NCI-H2196 (cell line): ENCODE measurements around the gene OAS1.

Source experiments
- DNase-seq: peaks from one replicate; lab custom pipeline; 2025; ENCODE audit not compliant: unreplicated experiment; lab: John Stamatoyannopoulos, UW

OAS1 gene

GRCh38 chr12:112964067-112964670, 57.4 kb downstream of the OAS1 start:
- no peak for DNase-seq

DNA sequence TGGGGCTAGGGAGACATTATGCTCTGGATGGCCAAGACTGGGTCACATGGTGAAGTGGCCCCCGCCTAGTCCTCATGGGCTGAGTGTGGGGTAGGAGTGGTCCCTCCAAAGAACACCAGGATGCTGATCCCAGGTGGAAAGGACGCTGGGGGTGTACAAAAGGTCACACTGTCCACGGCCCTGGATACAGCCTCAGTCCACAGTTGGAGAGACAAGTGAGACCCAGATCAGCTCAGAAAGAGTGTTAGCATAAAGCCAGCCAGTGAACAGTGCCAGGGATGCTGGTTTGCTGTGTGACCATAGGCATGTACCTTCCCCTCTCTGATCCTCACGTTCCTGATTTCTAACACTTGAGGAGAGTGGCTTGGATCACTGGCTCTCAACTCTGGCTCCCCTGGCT, 58.2 kb downstream of the OAS1 start:
- DNase-seq: no peak

DNA sequence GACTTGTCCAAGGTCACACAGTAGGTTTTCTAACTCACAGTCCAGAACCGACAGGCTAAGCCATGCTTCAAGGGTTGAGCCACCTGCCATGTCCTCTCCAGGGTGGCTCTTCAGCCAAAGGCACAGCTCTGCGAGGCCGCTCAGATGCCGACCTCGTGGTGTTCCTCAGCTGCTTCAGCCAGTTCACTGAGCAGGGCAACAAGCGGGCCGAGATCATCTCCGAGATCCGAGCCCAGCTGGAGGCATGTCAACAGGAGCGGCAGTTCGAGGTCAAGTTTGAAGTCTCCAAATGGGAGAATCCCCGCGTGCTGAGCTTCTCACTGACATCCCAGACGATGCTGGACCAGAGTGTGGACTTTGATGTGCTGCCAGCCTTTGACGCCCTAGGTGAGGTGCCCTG, 58.9 kb downstream of the OAS1 start:
- no peak for DNase-seq

DNA sequence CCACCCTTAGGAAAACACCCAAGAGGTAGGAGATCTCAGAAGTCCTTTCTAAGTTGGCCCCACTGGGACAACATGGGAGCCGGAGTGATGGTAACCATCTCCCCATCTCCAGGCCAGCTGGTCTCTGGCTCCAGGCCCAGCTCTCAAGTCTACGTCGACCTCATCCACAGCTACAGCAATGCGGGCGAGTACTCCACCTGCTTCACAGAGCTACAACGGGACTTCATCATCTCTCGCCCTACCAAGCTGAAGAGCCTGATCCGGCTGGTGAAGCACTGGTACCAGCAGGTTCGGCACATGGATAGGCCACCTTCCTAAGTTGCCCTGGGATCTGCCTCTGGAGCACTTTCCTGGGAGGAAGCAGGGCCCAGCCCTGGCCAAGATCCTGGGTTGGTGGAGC, 60.5 kb downstream of the OAS1 start:
- DNase-seq: no peak

GRCh38 chr12:112967858-112968257, 61.1 kb downstream of the OAS1 start:
- no peak for DNase-seq
